Measurements from ENCODE around the gene TOMT. TPM values are rescaled to one million over a fixed set of nuclear protein-coding genes. Genes with fewer than 3 reads are reported as not detected.

TOMT gene
- total RNA-seq, 1 donor from 2014 or later, result not detected

DNA sequence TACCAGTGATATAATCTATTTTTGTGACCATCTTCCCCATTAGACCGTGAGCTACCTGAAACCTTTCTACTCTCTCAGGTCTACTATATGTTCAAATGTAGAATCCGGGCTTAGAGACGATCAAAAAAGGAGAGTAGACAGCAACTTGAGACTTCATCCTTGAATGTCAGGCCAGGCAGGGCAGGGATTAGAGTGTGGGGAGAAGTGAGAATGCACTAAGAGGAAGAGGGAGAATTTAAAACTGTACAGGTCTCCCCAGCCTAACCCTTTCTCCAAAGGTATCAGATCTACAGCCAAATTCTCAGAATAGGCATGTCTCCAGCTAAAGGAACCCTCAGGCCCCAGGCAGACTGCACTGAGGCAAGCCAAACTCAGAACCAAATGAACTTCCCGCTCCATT lies 3.6 kb upstream of the TOMT start:
- intact Hi-C loops (cut with DNase I), result no loop called here
- H3K36me3 ChIP-seq, result peaks cover 20% of the 10 kb centered on the region
- ATAC-seq (no peak), DNase-seq (no peak)
- no peaks in the 10 kb centered on the region for H3K27me3 ChIP-seq
- H3K9me3 ChIP-seq, result no peaks in the 10 kb centered on the region
- peak overlapping the region; percentile 98 for H3K4me3 ChIP-seq
- H3K27ac ChIP-seq, result peak overlapping the region; percentile 99
- TF ChIP-seq, protein P1, sequence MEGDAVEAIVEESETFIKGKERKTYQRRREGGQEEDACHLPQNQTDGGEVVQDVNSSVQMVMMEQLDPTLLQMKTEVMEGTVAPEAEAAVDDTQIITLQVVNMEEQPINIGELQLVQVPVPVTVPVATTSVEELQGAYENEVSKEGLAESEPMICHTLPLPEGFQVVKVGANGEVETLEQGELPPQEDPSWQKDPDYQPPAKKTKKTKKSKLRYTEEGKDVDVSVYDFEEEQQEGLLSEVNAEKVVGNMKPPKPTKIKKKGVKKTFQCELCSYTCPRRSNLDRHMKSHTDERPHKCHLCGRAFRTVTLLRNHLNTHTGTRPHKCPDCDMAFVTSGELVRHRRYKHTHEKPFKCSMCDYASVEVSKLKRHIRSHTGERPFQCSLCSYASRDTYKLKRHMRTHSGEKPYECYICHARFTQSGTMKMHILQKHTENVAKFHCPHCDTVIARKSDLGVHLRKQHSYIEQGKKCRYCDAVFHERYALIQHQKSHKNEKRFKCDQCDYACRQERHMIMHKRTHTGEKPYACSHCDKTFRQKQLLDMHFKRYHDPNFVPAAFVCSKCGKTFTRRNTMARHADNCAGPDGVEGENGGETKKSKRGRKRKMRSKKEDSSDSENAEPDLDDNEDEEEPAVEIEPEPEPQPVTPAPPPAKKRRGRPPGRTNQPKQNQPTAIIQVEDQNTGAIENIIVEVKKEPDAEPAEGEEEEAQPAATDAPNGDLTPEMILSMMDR (IDR thresholded peaks at IDR 0.05), result no peak
- peaks cover 37% of the 10 kb centered on the region for H3K4me1 ChIP-seq

DNA sequence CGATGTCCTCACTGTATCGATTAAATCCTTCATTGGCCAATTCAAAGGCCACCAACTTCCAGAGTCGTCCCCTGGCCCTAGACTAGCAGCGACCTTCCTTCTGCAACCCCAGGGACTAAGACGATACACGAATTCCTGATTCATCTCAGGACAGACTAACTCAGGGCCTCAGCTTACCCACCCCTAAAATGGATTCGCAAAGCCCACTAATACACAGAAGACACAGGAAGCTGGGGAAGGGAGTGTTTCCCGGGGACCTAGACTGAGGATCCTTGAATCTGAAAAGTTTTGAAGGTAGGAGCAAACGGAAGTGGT lies 3.1 kb upstream of the TOMT start:
- ATAC-seq (no peak), DNase-seq (no peak)
- peaks cover 16% of the 10 kb centered on the region for H3K36me3 ChIP-seq
- intact Hi-C loops (cut with DNase I), result no loop called here
- H3K4me1 ChIP-seq, result peaks cover 37% of the 10 kb centered on the region
- peak overlapping the region; percentile 98 for H3K4me3 ChIP-seq
- peak overlapping the region; percentile 99 for H3K27ac ChIP-seq
- H3K27me3 ChIP-seq, result no peaks in the 10 kb centered on the region
- TF ChIP-seq, protein P1 (IDR thresholded peaks at IDR 0.05), result no peak
- no peaks in the 10 kb centered on the region for H3K9me3 ChIP-seq

DNA sequence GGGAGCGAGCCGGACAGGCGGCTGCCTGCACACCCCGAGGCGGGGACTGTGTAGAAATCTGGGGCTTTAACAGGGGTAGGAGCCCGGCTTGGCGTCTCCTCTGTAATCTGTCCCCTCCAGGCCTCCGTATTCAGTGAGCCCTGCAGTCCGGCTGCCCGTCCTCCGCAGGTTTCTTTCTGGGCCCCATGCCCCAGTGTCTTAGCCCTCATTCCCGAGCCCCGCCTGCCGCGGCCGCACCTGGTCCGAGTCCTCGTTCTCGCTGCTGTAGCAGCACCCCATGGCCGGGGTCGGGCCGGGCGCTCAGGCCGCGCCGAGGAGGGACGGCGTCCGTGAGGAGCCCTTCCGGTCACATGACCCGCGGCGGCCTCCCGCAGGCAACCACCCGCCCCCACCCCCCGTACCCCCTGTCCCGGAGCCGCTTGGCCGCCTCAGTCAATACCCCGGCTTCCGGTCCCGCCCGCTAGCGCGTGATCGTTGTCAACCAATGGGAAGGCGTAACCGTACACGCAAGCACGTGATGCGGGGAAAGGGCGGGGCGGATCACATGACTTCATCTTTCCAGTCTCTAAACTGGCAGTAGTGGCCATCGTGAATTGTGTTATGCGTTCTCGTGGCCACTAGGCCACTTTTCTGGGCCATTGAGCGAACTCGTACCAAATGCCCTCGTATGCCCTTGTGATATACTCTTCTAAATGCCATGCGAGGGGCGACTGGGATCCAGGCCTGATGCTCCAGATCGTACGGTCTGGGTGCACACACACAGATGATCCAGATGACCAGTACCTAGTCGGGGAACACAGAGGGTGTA lies 2.6 kb upstream of the TOMT start, which contains the start of gene LAMTOR1:
Gene LAMTOR1 (minus strand): TSS at position 352 of the 808 bp plus-strand sequence. CDS start 73 bp downstream, at position 279.
- intact Hi-C loops (cut with DNase I), result no loop called here
- DNase-seq, result peak; percentile 100
- Histone ChIP-seq H3K9me3 (no peaks in the 10 kb centered on the region), H3K27ac (peak within 1 kb of the TSS; percentile 99), H3K27me3 (no peaks in the 10 kb centered on the region), H3K4me1 (peaks cover 37% of the 10 kb centered on the region), H3K4me3 (peak within 1 kb of the TSS; percentile 98), H3K36me3 (peaks cover 10% of the 10 kb centered on the region)
- ATAC-seq, result peak; percentile 98
- TF ChIP-seq, protein P1 (IDR thresholded peaks at IDR 0.05), result peak; percentile 56

DNA sequence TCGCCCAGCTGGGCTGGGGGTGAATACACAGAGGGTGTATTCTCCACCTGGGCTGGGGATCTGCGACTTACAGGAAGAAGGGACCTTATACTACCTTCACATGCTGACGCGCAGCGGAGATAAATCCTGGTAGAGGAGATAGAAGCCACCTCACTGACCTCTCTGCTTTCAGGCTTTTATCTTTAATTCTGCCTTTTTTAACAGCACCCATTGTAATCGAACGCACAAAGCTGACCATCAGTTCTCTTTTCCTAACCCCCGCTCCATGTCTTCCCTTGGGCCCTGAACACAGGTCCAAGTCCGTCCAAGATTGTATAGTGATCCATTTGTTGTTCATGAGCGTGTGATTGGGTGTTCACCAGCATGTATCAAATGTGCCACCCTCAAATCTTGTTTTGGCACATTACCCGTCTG lies 2.0 kb upstream of the TOMT start:
- Histone ChIP-seq H3K27ac (peak overlapping the region; percentile 99), H3K27me3 (no peaks in the 10 kb centered on the region), H3K4me1 (peaks cover 37% of the 10 kb centered on the region), H3K36me3 (peaks cover 4% of the 10 kb centered on the region), H3K9me3 (no peaks in the 10 kb centered on the region), H3K4me3 (peak overlapping the region; percentile 98)
- intact Hi-C loops (cut with DNase I), result no loop called here
- no peak for DNase-seq
- ATAC-seq, result no peak
- TF ChIP-seq, protein P1 (IDR thresholded peaks at IDR 0.05), result no peak

DNA sequence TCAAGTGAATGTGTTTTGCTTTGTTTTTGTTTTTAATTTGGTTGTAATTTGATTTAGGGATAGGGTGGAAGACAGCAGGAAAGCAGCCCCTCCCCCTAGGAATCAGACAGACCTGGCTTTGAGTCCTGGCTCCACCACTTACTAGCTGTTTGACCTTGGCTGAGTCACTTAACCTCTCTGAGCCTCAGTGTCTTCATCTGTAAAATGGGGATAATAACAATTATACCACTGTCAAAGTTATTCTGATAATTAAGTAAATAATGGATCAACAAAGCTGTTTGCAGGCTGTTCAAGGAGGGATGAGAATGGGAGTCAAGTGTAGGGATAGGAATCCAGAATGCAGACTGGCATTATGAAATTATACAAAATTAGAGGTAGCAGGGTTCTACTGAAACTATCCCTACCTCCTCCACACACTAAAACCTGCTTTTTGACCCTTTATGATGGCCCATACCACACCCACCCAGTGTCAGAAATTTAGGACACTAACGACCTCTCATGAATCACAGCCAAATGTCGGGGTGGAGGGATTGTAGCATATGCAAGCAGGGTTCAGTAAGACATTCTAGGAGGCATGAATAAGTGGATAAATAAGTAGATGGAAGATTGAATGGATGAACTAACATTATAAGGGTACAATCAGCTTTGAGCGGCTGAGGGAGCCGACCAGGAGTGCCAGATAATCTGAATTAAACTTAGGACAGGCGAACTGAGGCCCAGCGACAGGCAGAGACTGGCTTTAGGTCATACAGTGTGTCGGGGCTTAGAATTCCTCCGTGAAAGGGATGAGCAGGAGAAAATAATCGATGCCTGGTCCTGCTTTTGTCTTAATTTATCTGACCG lies 5.8 kb downstream of the TOMT start:
- Histone ChIP-seq H3K9me3 (no peaks in the 10 kb centered on the region), H3K36me3 (no peaks in the 10 kb centered on the region), H3K27me3 (no peaks in the 10 kb centered on the region), H3K27ac (peak overlapping the region; percentile 100), H3K4me3 (peak overlapping the region; percentile 74), H3K4me1 (peaks cover 9% of the 10 kb centered on the region)
- intact Hi-C loops (cut with DNase I), result no loop called here
- DNase-seq (no peak), ATAC-seq (no peak)
- TF ChIP-seq, protein P1 (IDR thresholded peaks at IDR 0.05), result no peak
